GM19351 (cell line): ENCODE measurements around the gene PSORS1C1.

Source experiments
- ATAC-seq: cut with Tn5 transposase; IDR thresholded peaks from one replicate; pipeline ENCODE4 v1.9.1; 2021; ENCODE audit warnings: mild to moderate bottlenecking, moderate library complexity; ENCODE audit not compliant: unreplicated experiment

PSORS1C1 gene

GRCh38 chr6:31125586-31126363 is 11.2 kb downstream of the PSORS1C1 start:
- no peak for ATAC-seq

- no peak for ATAC-seq
Measured at GRCh38 chr6:31126396-31127175, 12.0 kb downstream of the PSORS1C1 start.

- ATAC-seq, result no peak
Measured at GRCh38 chr6:31128093-31128676, 13.6 kb downstream of the PSORS1C1 start.

- ATAC-seq, result no peak
Measured at GRCh38 chr6:31129130-31129529, 14.5 kb downstream of the PSORS1C1 start.

GRCh38 chr6:31130751-31131150 is 16.2 kb downstream of the PSORS1C1 start:
- ATAC-seq, result no peak

GRCh38 chr6:31131595-31131994 is 17.0 kb downstream of the PSORS1C1 start:
- ATAC-seq, result no peak

- no peak for ATAC-seq
Measured at GRCh38 chr6:31132806-31133205, 18.2 kb downstream of the PSORS1C1 start.

GRCh38 chr6:31135710-31136109 is 21.1 kb downstream of the PSORS1C1 start:
- no peak for ATAC-seq

- no peak for ATAC-seq
Measured at GRCh38 chr6:31138982-31139381, 24.4 kb downstream of the PSORS1C1 start, which contains the start of gene PSORS1C2. TSS of gene PSORS1C2 (minus strand) at chr6:31139066. CDS start at chr6:31139026, 40 bp downstream.

- no peak for ATAC-seq
Measured at GRCh38 chr6:31139599-31139998, 25.0 kb downstream of the PSORS1C1 start.

- no peak for ATAC-seq
Measured at GRCh38 chr6:31140643-31141042, 26.0 kb downstream of the PSORS1C1 start.

GRCh38 chr6:31142361-31142761 is 27.8 kb downstream of the PSORS1C1 start:
- no peak for ATAC-seq

GRCh38 chr6:31143148-31143547 is 28.5 kb downstream of the PSORS1C1 start:
- ATAC-seq, result no peak

GRCh38 chr6:31144296-31144969 is 29.8 kb downstream of the PSORS1C1 start:
- ATAC-seq, result no peak

- ATAC-seq, result no peak
Measured at GRCh38 chr6:31144970-31145340, 30.4 kb downstream of the PSORS1C1 start.

- ATAC-seq, result no peak
Measured at GRCh38 chr6:31145386-31145785, 30.8 kb downstream of the PSORS1C1 start.

- ATAC-seq, result no peak
Measured at GRCh38 chr6:31149827-31150447, 35.3 kb downstream of the PSORS1C1 start.

- no peak for ATAC-seq
Measured at GRCh38 chr6:31152781-31153180, 38.2 kb downstream of the PSORS1C1 start.

GRCh38 chr6:31154436-31154835 is 39.8 kb downstream of the PSORS1C1 start:
- ATAC-seq, result no peak

GRCh38 chr6:31156641-31157040 is 42.0 kb downstream of the PSORS1C1 start:
- no peak for ATAC-seq
